CD4-positive, alpha-beta T cell (primary cell): ENCODE results near the gene LDHA. TPM values are rescaled to one million over a fixed set of nuclear protein-coding genes. Genes with fewer than 3 reads are reported as not detected.

Source experiments
- ATAC-seq: fragments of 200-7000 bp; cut with Tn5 transposase; one replicate; pipeline ENCODE4 v1.10.0; 2022; ENCODE audit warnings: mild to moderate bottlenecking; ENCODE audit not compliant: poor library complexity
- CTCF ChIA-PET: fragments of 350-600 bp; sonication (Branson Sonifier 250); formaldehyde crosslinking; loops from one replicate; lab custom pipeline; 2021; ENCODE audit warnings: antibody characterized with exemption, inconsistent platforms; lab: Charles Lee
- POLR2A ChIA-PET: fragments of 350-600 bp; sonication (Branson Sonifier 250); formaldehyde crosslinking; loops from one replicate; lab custom pipeline; 2021; ENCODE audit warnings: antibody characterized with exemption, inconsistent platforms; lab: Charles Lee
- DNase-seq, 14 experiments: peaks; one replicate each; pipeline ENCODE4 v3.0.0-alpha.2; 2013 to 2020; ENCODE audit warnings: mixed read lengths in 2 of 14
- H3K27ac ChIP-seq, 2 donors: one replicate each; pipeline versions ENCODE4 v1.5.1 to v1.7.0; 2013; ENCODE audit warnings: low read length in 2 of 2, low read depth in 1 of 2, mild to moderate bottlenecking in 1 of 2
- H3K27me3 ChIP-seq, 2 experiments: 1 replicate in 1 of 2; 2 replicates in 1 of 2; pipeline versions ENCODE4 v1.6.1 to v1.7.0; 2013; ENCODE audit warnings: low read length in 2 of 2, control low read depth in 1 of 2, mild to moderate bottlenecking in 1 of 2, moderate library complexity in 1 of 2; ENCODE audit not compliant: insufficient read depth in 2 of 2, control insufficient read depth in 1 of 2
- H3K36me3 ChIP-seq: one replicate; pipeline ENCODE4 v1.6.1; 2013; ENCODE audit warnings: low read length, control low read depth; ENCODE audit not compliant: insufficient read depth
- H3K4me1 ChIP-seq: one replicate; pipeline ENCODE4 v1.6.1; 2013; ENCODE audit warnings: low read length, control low read depth; ENCODE audit not compliant: insufficient read depth
- H3K4me3 ChIP-seq: one replicate; pipeline ENCODE4 v1.5.1; 2013; ENCODE audit warnings: mild to moderate bottlenecking, low read length, moderate library complexity
- H3K9me3 ChIP-seq, 2 experiments: 1 replicate in 1 of 2; 2 replicates in 1 of 2; pipeline versions ENCODE4 v1.6.1 to v1.7.0; 2013; ENCODE audit warnings: low read length in 2 of 2, mild to moderate bottlenecking in 2 of 2, control low read depth in 1 of 2, moderate library complexity in 1 of 2; ENCODE audit not compliant: control insufficient read depth in 1 of 2, insufficient read depth in 1 of 2
- H3K27ac Mint-ChIP-seq: one replicate; pipeline ENCODE4 v1.8.0; 2020; ENCODE audit warnings: mixed read lengths
- H3K27me3 Mint-ChIP-seq: one replicate; pipeline ENCODE4 v1.8.0; 2021; ENCODE audit warnings: mixed read lengths
- H3K36me3 Mint-ChIP-seq: one replicate; pipeline ENCODE4 v1.8.0; 2021; ENCODE audit warnings: low read depth, mixed read lengths
- H3K4me1 Mint-ChIP-seq: one replicate; pipeline ENCODE4 v1.8.0; 2021; ENCODE audit warnings: low read depth, mixed read lengths
- H3K4me3 Mint-ChIP-seq: one replicate; pipeline ENCODE4 v1.8.0; 2020; ENCODE audit warnings: mild to moderate bottlenecking, mixed read lengths
- H3K9me3 Mint-ChIP-seq: one replicate; pipeline ENCODE4 v1.8.0; 2020; ENCODE audit warnings: mixed read lengths
- CTCF ChIP-seq: fragments of 200-600 bp; IDR thresholded peaks from one replicate; pipeline ENCODE4 v1.8.0; 2022; ENCODE audit warnings: antibody characterized with exemption, mild to moderate bottlenecking
- intact Hi-C, 2 experiments: fragments of 100-400 bp; cut with DNase I in 1 of 2; cut with micrococcal nuclease in 1 of 2; formaldehyde crosslinking; loops; one replicate each; pipeline versions ENCODE4 v1.15.1 to v1.9.0; 2023 to 2025; cut with DNase I, micrococcal nuclease
- total RNA-seq, 174 experiments: library from RNA in 2 of 174; stranded (reverse) in 2 of 174; gene quantifications; one replicate each; pipeline ENCODE4 v1.2.3 and lab custom pipeline; 2021 to 2026

LDHA gene
- total RNA-seq, 2 experiments from 2014 or later = 317 to 324 TPM

- Histone ChIP-seq H3K36me3 (no peaks in the 10 kb centered on the region), H3K9me3 (no peaks in the 10 kb centered on the region), H3K4me1 (no peaks in the 10 kb centered on the region), H3K27me3 (no peaks in the 10 kb centered on the region), H3K27ac (no peak overlapping the region), H3K4me3 (no peak overlapping the region)
- DNase-seq (no peak), ATAC-seq (no peak)
- no peak for TF ChIP-seq CTCF
- no peaks in the 10 kb centered on the region for H3K4me1 Mint-ChIP-seq
- CTCF ChIA-PET = no interaction called here
- no peak overlapping the region for H3K27ac Mint-ChIP-seq
- POLR2A ChIA-PET = no interaction called here
- H3K9me3 Mint-ChIP-seq = no peaks in the 10 kb centered on the region
- H3K36me3 Mint-ChIP-seq = no peaks in the 10 kb centered on the region
- intact Hi-C loops = no loop called here
- H3K27me3 Mint-ChIP-seq = peaks cover 9% of the 10 kb centered on the region
- H3K4me3 Mint-ChIP-seq = no peak overlapping the region
These were observed 54.9 kb downstream of the LDHA start for GRCh38 chr11:18449251-18449650.

- DNase-seq (no peak), ATAC-seq (no peak)
- no peaks in the 10 kb centered on the region for H3K9me3 Mint-ChIP-seq
- H3K27me3 ChIP-seq = peaks cover 0 to 4% of the 10 kb centered on the region in 2 experiments
- H3K36me3 ChIP-seq = no peaks in the 10 kb centered on the region
- no peak overlapping the region for H3K4me3 Mint-ChIP-seq
- peaks cover 0 to 7% of the 10 kb centered on the region in 2 experiments for H3K9me3 ChIP-seq
- no peak for TF ChIP-seq CTCF
- POLR2A ChIA-PET = interaction anchor here (0.7 kb wide), 1 partner anchor 68 kb away, joined by 3 read pairs; no protein-coding TSS in a partner anchor
- no peaks in the 10 kb centered on the region for H3K36me3 Mint-ChIP-seq
- intact Hi-C loops = no loop called here
- no peak overlapping the region for H3K27ac ChIP-seq
- CTCF ChIA-PET = no interaction called here
- H3K4me1 Mint-ChIP-seq = no peaks in the 10 kb centered on the region
- no peaks in the 10 kb centered on the region for H3K4me1 ChIP-seq
- no peak overlapping the region for H3K27ac Mint-ChIP-seq
- H3K27me3 Mint-ChIP-seq = peaks cover 10% of the 10 kb centered on the region
- H3K4me3 ChIP-seq = no peak overlapping the region
These were observed 58.6 kb downstream of the LDHA start for GRCh38 chr11:18452927-18453326.

GRCh38 chr11:18455686-18456372, 61.5 kb downstream of the LDHA start, which contains the start of gene LDHAL6A:
Gene LDHAL6A, plus strand, starts transcription at chr11:18455856. Its CDS starts 825 bp downstream, at chr11:18456681.
- no peak for TF ChIP-seq CTCF
- Histone ChIP-seq H3K27ac (no peak within 1 kb of the TSS), H3K9me3 (peaks cover 0 to 7% of the 10 kb centered on the region in 2 experiments), H3K36me3 (no peaks in the 10 kb centered on the region), H3K4me3 (no peak within 1 kb of the TSS), H3K4me1 (no peaks in the 10 kb centered on the region), H3K27me3 (peaks cover 0 to 4% of the 10 kb centered on the region in 2 experiments)
- Mint-ChIP-seq H3K4me3 (no peak within 1 kb of the TSS), H3K27ac (no peak within 1 kb of the TSS), H3K36me3 (no peaks in the 10 kb centered on the region), H3K4me1 (no peaks in the 10 kb centered on the region), H3K27me3 (peaks cover 6% of the 10 kb centered on the region), H3K9me3 (no peaks in the 10 kb centered on the region)
- peak in 5 of 14 experiments; percentile 4 to 27 (median 8) for DNase-seq
- peak; percentile 57 for ATAC-seq
- intact Hi-C loops = no loop called here
- CTCF ChIA-PET = no interaction called here
- POLR2A ChIA-PET = no interaction called here
